HG03175 (cell line): ENCODE results near the gene MAP3K10.

Source experiments
- ATAC-seq: cut with Tn5 transposase; IDR thresholded peaks from one replicate; pipeline ENCODE4 v1.9.1; 2021; ENCODE audit warnings: mild to moderate bottlenecking, moderate library complexity; ENCODE audit not compliant: unreplicated experiment

MAP3K10 gene

DNA sequence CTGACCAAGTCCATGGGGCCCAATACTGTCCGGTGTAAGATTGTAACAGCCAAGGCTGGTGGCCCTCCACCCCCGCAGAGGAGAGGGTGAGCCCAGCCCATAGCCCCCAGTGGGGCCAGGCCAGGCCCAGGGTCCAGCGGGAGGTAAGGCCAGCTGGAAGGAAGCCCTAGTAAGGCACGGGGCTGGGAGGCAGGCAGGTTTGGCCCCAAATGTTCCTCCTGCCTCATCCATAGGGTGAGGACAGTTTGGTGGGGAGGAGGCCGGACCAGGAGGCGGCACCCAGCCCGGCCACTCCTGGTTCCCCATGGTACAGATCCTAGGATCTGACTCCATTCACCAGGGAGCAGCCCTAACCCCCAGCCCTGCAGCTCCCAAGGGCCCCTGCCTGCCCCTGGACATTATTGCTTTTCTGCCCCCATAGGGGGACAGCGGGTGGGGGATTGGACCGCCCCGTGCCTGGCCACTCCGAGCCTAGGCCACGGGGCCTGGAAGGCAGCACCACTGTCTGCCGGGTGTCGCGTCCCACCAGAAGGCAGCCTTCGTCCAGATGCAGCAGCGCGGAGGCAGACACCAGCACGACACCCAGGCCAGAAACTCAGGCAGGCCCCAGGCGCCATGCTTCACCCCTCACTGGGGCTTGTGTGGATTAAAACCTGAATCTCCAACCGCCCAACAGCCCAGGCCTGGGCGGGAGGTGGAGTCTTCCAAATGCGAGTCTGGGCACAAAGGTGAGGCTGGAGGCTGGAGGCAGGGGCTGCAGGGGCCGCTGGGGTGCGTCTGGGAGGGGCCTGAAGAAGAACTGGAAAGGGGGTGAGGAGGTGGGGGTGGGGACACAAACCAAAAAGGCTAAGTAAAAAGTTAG lies 42.0 kb downstream of the MAP3K10 start:
- ATAC-seq: no peak

DNA sequence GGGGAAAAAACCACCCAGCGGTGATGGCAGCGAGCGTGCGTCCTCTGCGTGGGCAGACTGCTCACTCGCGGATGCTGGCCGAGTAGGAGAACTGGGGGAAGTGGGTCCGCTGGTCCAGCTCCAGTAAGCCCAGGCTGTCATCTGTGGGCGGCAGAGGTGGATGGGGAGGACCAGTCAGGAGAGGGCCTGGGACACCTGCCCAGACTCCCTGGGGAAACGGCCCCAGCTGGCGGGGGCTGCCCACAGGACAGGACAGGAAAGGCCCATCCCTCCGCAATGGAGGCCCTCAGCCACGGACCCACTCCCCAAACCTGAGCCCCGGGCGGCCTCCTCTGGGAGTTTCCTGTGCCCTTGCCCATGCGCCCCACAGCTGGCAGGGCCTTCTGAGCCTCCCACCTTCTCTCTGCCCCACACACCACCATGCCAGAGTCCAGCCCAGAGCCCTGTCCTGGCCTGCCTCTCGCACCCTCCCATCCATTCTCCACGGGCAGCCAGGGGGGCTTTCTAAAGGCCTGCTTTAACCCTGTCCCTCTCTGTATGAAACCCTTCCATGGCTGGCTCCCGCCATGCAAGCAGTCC lies 42.7 kb downstream of the MAP3K10 start:
- no peak for ATAC-seq

DNA sequence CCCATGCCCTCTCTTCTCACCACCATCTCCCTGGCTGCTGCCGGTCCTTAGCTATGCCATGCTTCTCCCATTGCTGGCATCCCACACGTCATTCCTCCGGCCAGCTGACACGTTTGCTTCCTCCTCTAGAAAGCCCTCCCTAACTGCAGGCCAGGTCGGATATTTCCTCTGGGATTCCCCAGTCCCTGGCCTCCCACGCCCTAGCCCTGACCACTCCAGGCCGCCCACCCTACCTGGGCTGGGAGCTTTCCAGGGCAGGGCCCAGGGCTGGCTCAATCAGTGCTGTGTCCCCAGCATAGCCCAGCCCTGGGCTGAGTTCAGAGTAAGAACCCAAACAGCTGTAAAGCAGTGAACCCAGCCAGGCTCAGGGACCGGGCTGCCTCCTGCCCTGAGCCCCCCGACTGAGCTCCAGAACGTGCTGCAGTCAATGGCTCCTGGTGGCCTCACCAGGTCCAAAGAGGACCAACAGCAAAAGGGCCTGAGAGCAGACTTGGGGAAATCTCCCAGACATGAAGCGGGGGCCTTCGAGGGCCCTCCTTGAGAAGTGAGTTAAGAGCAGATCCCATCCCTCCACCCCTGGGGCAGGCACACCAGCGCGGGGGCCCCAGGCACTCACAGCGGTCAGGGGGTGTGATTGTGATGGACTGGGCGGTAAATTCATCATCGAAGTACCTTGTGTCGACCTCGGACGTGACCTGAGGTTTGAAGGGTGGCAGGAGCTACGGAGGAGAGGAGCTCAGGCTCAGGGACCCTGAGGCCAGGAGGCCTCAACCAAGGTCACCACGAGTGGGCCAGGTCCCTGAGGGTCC lies 43.4 kb downstream of the MAP3K10 start:
- ATAC-seq: no peak

DNA sequence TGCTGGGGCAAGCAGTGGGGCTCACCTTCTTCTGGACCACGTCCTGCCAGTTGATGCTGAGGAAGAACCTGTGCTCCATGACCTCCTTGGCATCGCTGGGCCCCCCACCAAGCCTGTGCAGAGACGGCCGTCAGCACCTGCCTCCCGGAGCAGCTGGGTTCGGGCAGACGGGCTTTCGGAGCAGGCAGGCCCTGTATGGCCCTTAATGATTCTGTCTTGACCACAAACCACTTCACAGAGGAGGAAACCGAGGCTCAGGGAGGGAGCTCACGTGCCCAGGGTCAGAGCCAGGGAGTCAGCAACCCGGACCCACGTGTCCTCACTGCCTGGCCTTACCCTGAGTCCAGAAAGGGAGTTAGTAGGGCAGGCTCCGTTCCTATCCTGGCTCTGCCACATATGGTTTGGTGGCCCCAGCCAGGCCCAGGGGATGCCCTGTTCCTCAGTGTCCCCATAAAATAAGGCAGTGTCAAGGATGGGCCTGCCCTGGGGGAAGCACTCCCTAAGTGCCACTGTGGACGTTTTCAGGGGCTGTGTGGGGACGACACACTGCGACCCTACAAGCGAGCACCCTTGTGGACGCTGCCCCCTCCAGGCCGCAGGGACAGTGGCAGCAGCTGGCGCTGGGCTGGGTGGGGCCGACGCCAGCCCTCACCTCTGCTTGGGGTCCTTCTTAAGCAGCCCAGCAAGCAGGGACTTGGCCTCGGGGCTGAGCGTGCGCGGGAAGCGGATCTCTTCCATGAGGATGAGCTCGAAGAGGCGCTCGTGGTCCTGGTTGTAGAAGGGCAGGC lies 44.2 kb downstream of the MAP3K10 start:
- no peak for ATAC-seq

DNA sequence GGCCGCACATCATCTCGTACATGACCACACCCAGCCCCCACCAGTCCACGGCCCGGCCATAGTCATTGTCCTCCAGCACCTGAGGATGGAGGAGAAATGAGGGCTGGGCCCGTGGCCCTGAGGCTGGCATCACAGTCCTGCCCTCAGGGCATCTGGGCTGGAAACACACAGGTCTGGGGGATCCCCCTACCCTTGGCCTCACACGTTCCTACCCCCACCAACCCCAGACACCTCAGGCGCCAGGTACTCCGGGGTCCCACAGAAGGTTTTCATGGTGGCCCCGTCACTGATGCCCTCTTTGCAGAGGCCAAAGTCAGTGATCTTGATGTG lies 44.8 kb downstream of the MAP3K10 start:
- no peak for ATAC-seq

DNA sequence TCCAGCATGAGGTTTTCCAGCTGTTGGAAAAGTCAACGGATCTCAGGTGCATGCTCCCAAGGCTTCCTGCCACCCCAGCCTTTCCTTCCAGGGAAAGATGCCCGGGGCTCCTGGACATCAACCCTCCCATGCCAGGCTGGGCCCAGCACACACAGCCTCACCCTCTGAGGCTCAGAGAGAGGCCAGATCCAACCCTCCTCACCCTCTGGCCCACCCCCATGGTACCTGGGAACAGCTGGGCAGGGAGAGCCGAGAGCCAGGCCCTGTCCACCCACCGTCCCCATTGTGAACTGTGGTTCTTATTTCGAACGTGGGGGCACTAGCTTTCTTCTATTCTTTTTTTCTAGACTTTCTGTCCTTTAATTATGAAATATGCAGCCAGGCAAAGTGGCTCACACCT lies 45.1 kb downstream of the MAP3K10 start:
- ATAC-seq: no peak

DNA sequence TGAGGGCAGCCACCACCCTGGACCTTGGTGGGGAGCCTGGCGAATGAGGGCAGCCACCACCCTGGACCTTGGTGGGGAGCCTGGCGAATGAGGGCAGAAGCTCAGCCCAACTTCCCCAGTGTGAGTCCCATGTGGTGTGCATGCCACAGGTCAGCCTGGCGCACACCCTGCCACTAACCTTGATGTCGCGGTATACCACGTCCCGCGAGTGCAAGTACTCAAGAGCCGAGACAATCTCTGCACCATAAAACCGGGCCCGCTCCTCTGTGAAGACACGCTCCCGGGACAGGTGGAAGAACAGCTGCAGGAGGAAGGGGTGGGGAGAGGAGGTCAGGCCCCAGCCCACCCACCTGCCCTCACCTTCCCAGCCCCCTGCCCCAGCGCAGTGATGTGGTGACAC lies 46.6 kb downstream of the MAP3K10 start:
- ATAC-seq: no peak

DNA sequence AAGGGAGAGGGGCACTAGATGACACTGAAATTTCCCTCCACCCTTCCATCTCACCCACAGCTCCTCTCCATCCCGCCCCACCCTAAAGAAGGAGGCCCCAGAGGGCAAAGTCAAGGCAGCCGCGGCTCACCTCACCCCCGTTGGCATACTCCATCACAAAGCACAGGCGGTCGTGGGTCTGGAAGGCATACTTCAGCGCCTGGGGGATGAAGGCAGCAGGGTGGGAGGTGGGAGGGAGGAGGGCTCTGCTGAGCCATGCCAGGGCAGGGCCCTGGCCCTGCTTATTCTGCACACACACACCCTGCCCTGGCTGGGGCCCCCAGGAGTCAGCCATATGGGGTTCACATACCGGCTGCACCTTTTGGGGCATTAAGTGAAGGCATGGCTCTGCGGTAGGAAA lies 47.5 kb downstream of the MAP3K10 start:
- ATAC-seq: no peak

DNA sequence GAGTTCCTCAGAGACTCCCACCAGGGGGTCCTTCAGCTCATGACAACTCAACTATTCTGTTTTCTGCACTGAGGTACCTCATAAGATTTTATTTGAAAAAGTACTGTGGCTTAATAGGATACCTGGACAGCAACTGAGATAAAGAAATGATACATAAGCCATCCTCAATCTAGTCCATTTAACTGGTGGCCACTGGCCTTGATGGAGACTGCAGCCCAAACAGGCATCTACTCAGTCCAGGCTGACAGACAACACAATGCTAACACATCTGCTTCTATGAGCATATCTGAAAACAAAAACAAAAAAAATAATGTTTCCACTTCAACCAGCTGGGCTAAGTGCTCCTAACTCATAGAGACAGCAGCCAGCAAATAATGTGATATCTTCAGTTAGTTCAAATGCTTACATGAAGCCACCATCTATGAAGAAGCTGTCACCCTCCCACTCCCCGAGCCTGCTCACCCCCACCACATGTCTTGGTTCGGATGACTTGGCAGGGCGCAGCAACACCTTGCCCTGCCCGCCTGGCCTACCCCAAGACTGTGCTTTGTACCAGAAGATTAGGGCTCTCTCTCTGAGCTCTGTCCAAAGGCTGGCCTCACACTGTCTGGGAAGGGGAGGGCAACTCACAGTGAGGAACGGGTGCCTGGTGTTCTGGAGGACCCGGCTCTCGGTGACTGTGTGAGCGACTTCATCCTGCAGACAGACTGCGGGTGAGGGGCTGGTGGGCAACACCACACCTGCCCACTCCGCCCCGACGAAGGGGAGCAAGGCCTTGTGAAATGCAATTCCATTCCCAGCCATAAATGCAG lies 48.4 kb downstream of the MAP3K10 start:
- no peak for ATAC-seq

DNA sequence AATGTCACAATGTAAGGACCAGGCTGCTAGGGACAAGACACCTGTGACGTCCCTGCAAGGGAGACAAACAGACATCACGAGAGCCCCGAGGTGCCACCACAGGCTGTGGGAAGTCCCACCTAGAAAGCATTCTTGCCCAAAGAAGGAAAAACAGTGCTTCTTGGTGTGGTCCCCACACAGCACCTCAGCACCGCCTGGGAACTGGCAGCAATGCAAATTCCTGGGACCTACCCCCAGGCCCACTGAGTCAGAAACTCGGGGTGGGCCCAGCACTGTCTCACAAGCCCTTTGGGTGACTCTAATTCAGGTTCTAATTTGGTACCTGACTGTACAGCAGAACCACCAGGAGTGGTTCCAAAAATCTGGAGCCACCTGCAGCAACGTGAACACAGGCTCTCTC lies 49.1 kb downstream of the MAP3K10 start:
- ATAC-seq: no peak

DNA sequence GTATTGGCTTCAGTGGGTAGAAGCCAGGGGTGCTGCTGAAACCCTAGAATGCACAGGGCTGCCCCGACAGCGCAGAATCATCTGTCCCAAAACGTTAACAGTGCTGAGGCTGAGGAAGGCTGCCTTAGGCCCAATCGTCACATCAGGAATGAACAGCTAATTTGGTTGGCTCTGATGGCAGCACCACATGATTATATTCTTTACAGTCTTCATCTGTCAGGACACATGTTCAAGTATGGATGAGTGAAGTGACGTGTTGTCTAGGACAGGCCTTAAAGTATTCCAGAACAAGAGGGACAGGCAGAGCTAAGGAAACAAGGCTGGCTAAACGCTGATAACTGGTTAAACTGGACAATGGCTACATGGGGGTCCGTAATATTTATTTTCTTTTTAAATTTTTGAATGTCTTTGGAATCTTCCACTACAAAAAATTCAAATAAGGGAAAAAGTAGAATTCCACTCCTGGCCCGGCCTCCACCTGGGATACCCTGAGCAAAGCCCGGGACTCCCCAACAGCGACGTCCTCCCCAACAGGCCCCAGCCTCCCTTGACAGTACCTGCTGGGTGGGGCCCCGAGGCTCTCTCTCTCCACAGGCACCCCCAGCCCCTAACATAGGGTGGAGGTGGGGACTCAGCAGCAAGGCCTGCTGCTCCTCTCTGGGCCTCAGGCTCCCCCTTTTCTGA lies 50.0 kb downstream of the MAP3K10 start:
- ATAC-seq: no peak

DNA sequence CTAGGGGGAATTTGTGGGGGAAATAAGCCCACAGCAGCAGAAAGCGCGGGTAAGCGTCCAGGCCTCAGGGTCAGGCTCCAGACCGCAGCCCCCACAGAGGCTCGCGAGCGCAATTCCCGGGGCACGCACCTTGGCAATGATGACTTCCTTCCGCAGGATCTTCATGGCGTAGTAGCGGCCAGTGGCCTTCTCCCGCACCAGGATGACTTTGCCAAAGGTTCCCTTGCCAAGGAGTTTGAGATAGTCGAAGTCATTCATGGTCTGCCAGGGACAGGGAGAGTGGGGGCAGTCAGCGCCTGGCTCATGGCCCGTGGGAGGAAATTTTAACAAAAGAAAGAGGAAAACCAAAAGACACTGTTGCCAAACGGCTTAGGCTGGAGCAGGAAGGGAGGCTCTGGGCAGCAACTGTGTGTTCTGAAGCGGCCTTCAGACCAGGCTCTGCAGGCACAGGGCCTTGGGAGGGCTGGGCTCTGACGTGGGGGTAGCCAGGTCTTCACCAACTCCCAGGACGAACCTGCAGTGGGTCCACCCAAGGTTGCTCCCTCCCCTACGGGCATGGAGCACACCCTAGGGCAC lies 50.7 kb downstream of the MAP3K10 start:
- ATAC-seq: no peak

DNA sequence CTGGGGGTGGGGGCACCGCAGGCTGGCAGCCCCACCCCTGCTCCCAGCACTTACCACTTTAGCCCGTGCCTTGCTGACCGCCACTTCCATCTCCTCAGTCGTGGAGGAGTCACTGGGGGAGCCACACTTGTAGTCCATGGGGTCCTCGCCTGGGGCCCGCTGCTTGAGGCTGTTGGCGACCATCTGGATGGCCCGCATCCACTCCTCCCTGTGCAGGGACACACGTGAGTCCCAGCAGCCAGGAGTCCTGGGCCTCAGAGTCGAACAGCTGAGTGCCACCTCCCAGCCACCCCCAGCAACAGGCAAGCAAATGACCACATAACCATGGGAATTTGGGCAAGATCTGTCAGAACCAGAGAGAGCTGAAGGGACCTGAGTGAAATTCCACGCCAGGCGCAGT lies 51.3 kb downstream of the MAP3K10 start:
- no peak for ATAC-seq

DNA sequence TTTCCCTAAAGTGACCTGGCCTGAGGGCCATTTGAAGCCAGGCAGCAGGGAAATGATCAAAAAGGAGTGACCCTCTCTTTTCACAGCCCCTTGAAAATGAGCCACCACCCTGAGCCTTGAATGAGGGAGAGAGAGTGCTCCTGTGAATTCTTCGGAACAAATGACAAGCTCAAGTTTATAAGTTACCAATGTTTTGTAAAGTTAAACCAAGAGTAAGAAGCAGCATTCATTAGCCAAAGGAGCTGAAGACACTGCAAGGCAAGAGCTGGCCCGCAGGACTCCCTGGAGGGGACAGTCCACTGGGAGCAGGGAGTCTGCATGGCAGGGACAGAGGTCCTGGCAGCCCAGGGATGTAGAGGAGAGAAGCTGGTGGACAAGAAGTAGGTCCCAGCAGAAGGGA lies 52.0 kb downstream of the MAP3K10 start:
- no peak for ATAC-seq

DNA sequence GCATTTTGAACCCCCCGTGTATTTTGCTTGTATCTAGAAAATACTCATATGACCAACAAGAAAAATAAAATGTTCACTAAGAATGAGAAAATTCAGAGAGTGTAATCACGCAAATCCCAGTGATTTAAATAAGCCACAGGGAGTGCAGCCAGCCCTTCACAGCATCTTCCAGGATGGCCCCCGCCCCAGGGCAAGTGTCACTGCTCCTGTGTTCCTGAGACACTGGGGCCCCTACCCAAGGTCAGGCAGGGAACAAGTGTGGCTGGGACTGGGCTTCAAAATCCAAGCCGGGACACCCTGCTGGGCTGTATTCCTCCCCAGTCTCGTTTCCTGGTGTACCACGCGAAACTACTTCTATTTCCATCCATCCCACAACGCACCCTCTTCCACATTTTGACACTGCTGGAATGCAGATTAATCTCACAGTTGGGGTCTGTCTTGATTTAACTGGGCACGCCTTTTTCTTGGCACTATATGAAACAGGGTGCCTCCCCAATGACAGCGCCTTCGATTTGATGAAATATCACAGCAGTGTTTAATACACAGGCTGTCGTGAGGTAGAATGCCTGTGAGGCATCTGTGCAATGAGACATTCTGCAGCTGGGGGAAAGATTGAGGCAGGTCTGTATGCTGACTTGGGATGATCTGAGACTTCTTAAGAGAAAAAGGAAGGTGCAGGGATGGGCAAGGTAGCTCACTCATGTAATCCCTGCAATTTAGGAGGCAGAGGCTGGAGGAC lies 53.5 kb downstream of the MAP3K10 start:
- ATAC-seq: no peak

DNA sequence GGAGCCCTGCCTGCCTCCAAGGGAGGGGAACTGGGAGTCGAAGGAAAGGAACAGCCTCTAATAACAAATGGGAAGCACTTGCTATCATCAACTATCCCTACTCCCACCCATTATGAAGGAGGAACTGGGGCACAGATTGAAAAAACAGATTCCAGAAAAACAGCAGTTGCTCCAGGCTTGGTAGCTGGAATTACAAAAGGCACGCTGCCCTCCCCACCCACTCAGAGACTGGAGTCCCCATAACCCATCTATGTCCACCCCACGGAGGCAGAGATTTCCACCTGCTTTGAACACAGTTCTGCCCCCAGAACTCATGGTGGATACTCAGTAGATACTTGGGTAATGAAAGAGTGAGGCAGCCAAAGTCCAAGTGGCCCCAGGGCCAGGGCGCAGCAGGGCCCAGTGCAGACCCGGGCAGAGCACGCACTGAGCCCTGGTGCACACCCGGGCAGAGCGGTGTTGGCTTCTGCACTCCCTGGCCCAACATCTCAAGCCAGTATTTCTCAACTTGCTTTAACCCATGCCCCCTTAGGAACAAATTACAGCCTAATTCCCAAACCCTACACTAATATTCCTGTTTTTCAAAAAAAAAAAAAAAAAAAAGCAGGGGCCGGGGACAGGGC lies 54.4 kb downstream of the MAP3K10 start:
- ATAC-seq: no peak

DNA sequence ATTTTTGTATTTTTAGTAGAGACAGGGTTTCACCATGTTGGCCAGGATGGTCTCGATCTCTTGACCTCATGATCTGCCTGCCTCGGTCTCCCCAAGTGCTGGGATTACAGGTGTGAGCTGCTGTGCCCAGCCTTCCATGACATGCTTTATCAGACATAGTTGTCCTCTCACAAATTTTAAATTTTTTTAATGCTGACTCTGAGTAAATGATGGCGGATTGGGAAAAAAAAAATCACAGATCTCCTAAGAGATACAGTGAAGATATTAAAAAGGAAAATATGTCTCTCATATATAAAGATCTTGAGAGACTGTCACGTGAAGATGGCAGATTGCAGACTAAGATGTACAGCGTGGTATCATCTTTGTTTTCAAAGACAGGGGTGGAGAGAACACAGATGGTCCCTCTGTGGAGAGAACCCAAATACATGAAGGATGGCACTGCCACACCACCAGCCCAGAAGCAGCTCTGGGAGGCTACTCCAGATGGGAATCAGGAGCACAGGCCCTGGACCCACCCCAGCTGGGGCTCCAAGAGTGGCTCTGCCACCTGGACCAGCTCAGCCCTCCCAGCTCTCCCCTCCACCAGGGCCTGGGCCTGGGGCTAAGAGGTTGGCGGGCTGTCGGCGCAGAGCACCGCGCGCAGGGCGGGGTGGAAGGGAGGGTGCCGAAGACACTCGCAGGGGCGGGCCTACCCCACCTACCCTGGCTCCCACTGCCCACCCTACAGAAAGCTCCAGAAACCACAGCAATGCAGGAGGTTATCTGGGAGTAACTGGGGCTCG lies 55.3 kb downstream of the MAP3K10 start:
- no peak for ATAC-seq

DNA sequence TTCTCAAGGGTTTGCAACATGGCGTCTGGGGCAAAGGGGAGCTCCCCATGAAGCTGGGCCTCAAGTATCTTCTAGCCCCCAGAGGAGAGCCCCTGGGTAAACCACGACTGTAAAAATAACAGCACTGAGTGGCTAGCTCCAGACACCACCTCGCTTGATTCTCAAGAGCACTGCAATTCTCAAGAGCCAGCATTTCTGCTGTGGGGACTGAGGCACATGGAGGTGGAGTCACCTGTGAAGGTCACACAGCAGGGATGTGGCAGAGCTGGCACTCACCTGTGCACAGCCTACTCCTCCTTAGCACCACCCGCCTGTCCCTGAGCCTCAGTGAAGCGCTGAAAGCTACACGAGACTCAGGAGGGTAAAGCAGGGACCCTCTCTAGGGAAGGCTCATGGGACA lies 56.0 kb downstream of the MAP3K10 start:
- no peak for ATAC-seq
